ENCODE data around the gene RPN2. TPM values are rescaled to one million over a fixed set of nuclear protein-coding genes. Genes with fewer than 3 reads are reported as not detected.

RPN2 gene
- total RNA-seq, 4 donors from 2014 or later, result 82.3 to 196 (median 105) TPM

DNA sequence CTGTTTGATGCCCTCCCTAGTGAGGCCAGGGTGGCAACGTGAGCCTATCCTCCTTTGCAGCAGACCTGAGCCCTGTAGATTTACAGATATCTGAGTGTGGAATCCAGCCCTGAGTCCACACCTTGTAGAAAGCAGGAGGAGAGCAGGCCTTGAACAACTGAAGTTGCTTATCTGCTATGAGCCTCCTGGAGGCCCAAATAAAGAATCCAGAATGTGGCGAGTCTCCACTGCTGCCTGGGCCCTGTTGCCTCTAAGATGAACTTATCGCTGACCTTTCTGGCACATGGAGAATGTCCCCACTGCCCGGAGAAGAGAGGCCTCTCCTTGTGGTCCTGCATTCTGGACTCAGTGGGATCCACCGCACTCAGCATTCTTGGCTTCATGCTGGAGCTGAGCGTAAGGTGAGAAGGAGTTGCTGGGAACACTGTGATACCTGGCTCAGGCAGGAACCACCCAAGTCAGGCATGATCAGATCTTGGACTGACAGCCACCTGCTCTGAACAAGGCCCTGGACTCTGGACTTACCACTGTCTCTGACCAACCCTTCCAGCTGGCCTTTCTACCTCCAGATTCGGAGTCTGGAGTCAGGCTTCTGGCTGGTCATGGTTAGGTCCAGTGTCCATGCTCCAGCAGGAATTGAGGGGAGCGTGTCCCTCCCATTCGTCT is 104.5 kb downstream of the RPN2 start:
- no peak for DNase-seq
- WGBS, 2 donors (ENCODE audit: low coverage in 1 of 2), result 77% methylated on average over 9 of the region's 9 CpGs; no CpG with 5 or more reads in 1 of the 2 donors
- Histone ChIP-seq H3K4me1 (no peaks in the 10 kb centered on the region), H3K27ac (no peak overlapping the region), H3K36me3 (no peaks in the 10 kb centered on the region), H3K4me3 (no peak overlapping the region), H3K27me3 (no peaks in the 10 kb centered on the region), H3K9me3 (no peaks in the 10 kb centered on the region)
- in situ Hi-C loops (cut with MboI; ENCODE audit: low pct_ligation_motif_present in 1 of 4, low pct_unique_long_range_greater_than_20kb in 1 of 4, low sequenced_read_pairs in 3 of 4), result no loop called here
- intact Hi-C loops (cut with DNase I; ENCODE audit: low total_unique reads), result loop anchor here (2.0 kb wide), 1 partner anchor 101 kb away; no protein-coding TSS in a partner anchor
- no peak for TF ChIP-seq CTCF (IDR thresholded peaks at IDR 0.05)
- no peak for TF ChIP-seq POLR2AphosphoS5 (IDR thresholded peaks at IDR 0.05)
- no peak for TF ChIP-seq POLR2A (IDR thresholded peaks at IDR 0.05)
- no peak for TF ChIP-seq EP300 (IDR thresholded peaks at IDR 0.05; ENCODE audit: low read depth)

GRCh38 chr20:37284691-37285161 is 105.6 kb downstream of the RPN2 start:
- no peaks in the 10 kb centered on the region for H3K9me3 ChIP-seq
- in situ Hi-C loops (cut with MboI; ENCODE audit: low pct_ligation_motif_present in 1 of 4, low pct_unique_long_range_greater_than_20kb in 1 of 4, low sequenced_read_pairs in 3 of 4), result no loop called here
- no peaks in the 10 kb centered on the region for H3K36me3 ChIP-seq
- no peak overlapping the region for H3K4me3 ChIP-seq
- no peak for DNase-seq
- H3K4me1 ChIP-seq, result no peaks in the 10 kb centered on the region
- TF ChIP-seq POLR2AphosphoS5 (IDR thresholded peaks at IDR 0.05) (no peak), CTCF (IDR thresholded peaks at IDR 0.05) (no peak), EP300 (IDR thresholded peaks at IDR 0.05; ENCODE audit: low read depth) (no peak), POLR2A (IDR thresholded peaks at IDR 0.05) (no peak)
- no peak overlapping the region for H3K27ac ChIP-seq
- intact Hi-C loops (cut with DNase I; ENCODE audit: low total_unique reads), result no loop called here
- H3K27me3 ChIP-seq, result no peaks in the 10 kb centered on the region
- WGBS, 2 donors (ENCODE audit: low coverage in 1 of 2), result 88 to 91% methylated on average over 4 to 6 of the region's 6 CpGs

GRCh38 chr20:37285664-37286374 is 106.7 kb downstream of the RPN2 start:
- Histone ChIP-seq H3K4me3 (no peak overlapping the region), H3K27me3 (no peaks in the 10 kb centered on the region), H3K4me1 (peaks cover 0 to 9% (median 8%) of the 10 kb centered on the region in 4 donors), H3K27ac (no peak overlapping the region), H3K9me3 (no peaks in the 10 kb centered on the region), H3K36me3 (no peaks in the 10 kb centered on the region)
- no peak for DNase-seq
- TF ChIP-seq EP300 (IDR thresholded peaks at IDR 0.05; ENCODE audit: low read depth), result no peak
- no peak for TF ChIP-seq CTCF (IDR thresholded peaks at IDR 0.05)
- TF ChIP-seq POLR2AphosphoS5 (IDR thresholded peaks at IDR 0.05), result no peak
- no peak for TF ChIP-seq POLR2A (IDR thresholded peaks at IDR 0.05)
- intact Hi-C loops (cut with DNase I; ENCODE audit: low total_unique reads), result no loop called here
- in situ Hi-C loops (cut with MboI; ENCODE audit: low pct_ligation_motif_present in 1 of 4, low pct_unique_long_range_greater_than_20kb in 1 of 4, low sequenced_read_pairs in 3 of 4), result no loop called here
- WGBS, 2 donors (ENCODE audit: low coverage in 1 of 2), result 82 to 85% methylated on average over 8 to 12 of the region's 12 CpGs

- intact Hi-C loops (cut with DNase I; ENCODE audit: low total_unique reads) (no loop called here), in situ Hi-C loops (cut with MboI; ENCODE audit: low pct_ligation_motif_present in 1 of 4, low pct_unique_long_range_greater_than_20kb in 1 of 4, low sequenced_read_pairs in 3 of 4) (no loop called here)
- no peak for DNase-seq
- peaks cover 0 to 14% (median 10%) of the 10 kb centered on the region in 4 donors for H3K4me1 ChIP-seq
- H3K4me3 ChIP-seq, result no peak overlapping the region
- no peak overlapping the region for H3K27ac ChIP-seq
- no peaks in the 10 kb centered on the region for H3K36me3 ChIP-seq
- H3K9me3 ChIP-seq, result no peaks in the 10 kb centered on the region
- 73 to 76% methylated on average over 4 of the region's 4 CpGs for WGBS, 2 donors (ENCODE audit: low coverage in 1 of 2)
- H3K27me3 ChIP-seq, result no peaks in the 10 kb centered on the region
- no peak for TF ChIP-seq POLR2AphosphoS5 (IDR thresholded peaks at IDR 0.05)
- TF ChIP-seq CTCF (IDR thresholded peaks at IDR 0.05), result no peak
- no peak for TF ChIP-seq EP300 (IDR thresholded peaks at IDR 0.05; ENCODE audit: low read depth)
- no peak for TF ChIP-seq POLR2A (IDR thresholded peaks at IDR 0.05)
Measured at GRCh38 chr20:37288091-37288490, 109.0 kb downstream of the RPN2 start.
